HG02943 (cell line): ENCODE data around the gene BBS4.

Experiments
- ATAC-seq: cut with Tn5 transposase; IDR thresholded peaks from one replicate; pipeline ENCODE4 v1.9.1; 2021; ENCODE audit warnings: mild to moderate bottlenecking, low read depth, moderate library complexity; ENCODE audit not compliant: unreplicated experiment

The BBS4 gene

DNA sequence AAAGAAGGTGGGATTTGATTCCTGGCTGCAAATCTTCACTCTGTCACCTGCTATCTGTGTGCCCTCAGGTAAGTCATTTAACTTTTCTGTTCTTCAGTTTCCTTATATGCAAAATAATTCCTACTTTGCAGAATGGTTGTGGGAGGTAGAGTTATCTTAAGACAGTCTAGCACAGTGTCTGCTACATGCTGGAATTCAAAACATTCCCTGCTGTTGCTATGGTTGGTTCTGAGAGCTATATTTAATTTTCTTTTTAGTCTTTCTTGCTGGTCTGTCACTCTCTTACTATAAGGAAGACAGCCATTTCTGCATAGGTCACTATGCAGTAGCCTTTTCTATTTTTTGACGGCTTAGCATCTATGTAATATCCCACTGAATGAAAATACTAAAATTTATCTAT, 101.5 kb downstream of the BBS4 start:
- no peak for ATAC-seq
